Measurements from ENCODE around the gene BCL2.

Gene BCL2

GRCh38 chr18:63299837-63300745 lies 19.5 kb downstream of the BCL2 start:
- H3K27ac ChIP-seq: no peak overlapping the region
- no peak for DNase-seq (ENCODE audit: low read depth, low spot score)
- H3K9ac ChIP-seq (ENCODE audit: insufficient read length): no peak overlapping the region
- no peaks in the 10 kb centered on the region for H3K9me3 ChIP-seq (ENCODE audit: low read depth, low read length)
- H3K4me3 ChIP-seq: no peak overlapping the region
- TF ChIP-seq POLR2AphosphoS5 (IDR thresholded peaks at IDR 0.05; ENCODE audit: borderline replicate concordance, low read depth, low read length): no peak
- TF ChIP-seq EZH2 (IDR thresholded peaks at IDR 0.05): no peak
- no peak for TF ChIP-seq FOXP2 (optimal IDR thresholded peaks at IDR 0.05; ENCODE audit: control extremely low read depth, extremely low read length, insufficient read depth)
- no peaks in the 10 kb centered on the region for H3K36me3 ChIP-seq (ENCODE audit: insufficient read depth, low read length)

GRCh38 chr18:63298400-63299365 lies 20.9 kb downstream of the BCL2 start:
- TF ChIP-seq EZH2 (IDR thresholded peaks at IDR 0.05) (no peak), POLR2AphosphoS5 (IDR thresholded peaks at IDR 0.05; ENCODE audit: borderline replicate concordance, low read depth, low read length) (no peak), FOXP2 (optimal IDR thresholded peaks at IDR 0.05; ENCODE audit: control extremely low read depth, extremely low read length, insufficient read depth) (no peak)
- DNase-seq (ENCODE audit: low read depth, low spot score): no peak
- H3K9me3 ChIP-seq (ENCODE audit: low read depth, low read length): no peaks in the 10 kb centered on the region
- no peaks in the 10 kb centered on the region for H3K36me3 ChIP-seq (ENCODE audit: insufficient read depth, low read length)
- H3K4me3 ChIP-seq: no peak overlapping the region
- no peak overlapping the region for H3K9ac ChIP-seq (ENCODE audit: insufficient read length)
- H3K27ac ChIP-seq: no peak overlapping the region

- Histone ChIP-seq H3K9me3 (ENCODE audit: low read depth, low read length) (no peaks in the 10 kb centered on the region), H3K36me3 (ENCODE audit: insufficient read depth, low read length) (no peaks in the 10 kb centered on the region), H3K27ac (no peak overlapping the region), H3K9ac (ENCODE audit: insufficient read length) (no peak overlapping the region), H3K4me3 (no peak overlapping the region)
- no peak for TF ChIP-seq POLR2AphosphoS5 (IDR thresholded peaks at IDR 0.05; ENCODE audit: borderline replicate concordance, low read depth, low read length)
- TF ChIP-seq EZH2 (IDR thresholded peaks at IDR 0.05): no peak
- no peak for DNase-seq (ENCODE audit: low read depth, low spot score)
Measured at GRCh38 chr18:63297687-63298399, 21.7 kb downstream of the BCL2 start.

- DNase-seq (ENCODE audit: low read depth, low spot score): no peak
- H3K27ac ChIP-seq: no peak overlapping the region
- H3K4me3 ChIP-seq: no peak overlapping the region
- H3K9ac ChIP-seq (ENCODE audit: insufficient read length): no peak overlapping the region
- no peaks in the 10 kb centered on the region for H3K36me3 ChIP-seq (ENCODE audit: insufficient read depth, low read length)
- no peaks in the 10 kb centered on the region for H3K9me3 ChIP-seq (ENCODE audit: low read depth, low read length)
- TF ChIP-seq FOXP2 (optimal IDR thresholded peaks at IDR 0.05; ENCODE audit: control extremely low read depth, extremely low read length, insufficient read depth): no peak
- no peak for TF ChIP-seq EZH2 (IDR thresholded peaks at IDR 0.05)
- no peak for TF ChIP-seq POLR2AphosphoS5 (IDR thresholded peaks at IDR 0.05; ENCODE audit: borderline replicate concordance, low read depth, low read length)
Measured at GRCh38 chr18:63293935-63294334, 25.6 kb downstream of the BCL2 start.

GRCh38 chr18:63292831-63293683 lies 26.5 kb downstream of the BCL2 start:
- Histone ChIP-seq H3K9me3 (ENCODE audit: low read depth, low read length) (no peaks in the 10 kb centered on the region), H3K36me3 (ENCODE audit: insufficient read depth, low read length) (no peaks in the 10 kb centered on the region), H3K27ac (no peak overlapping the region), H3K4me3 (no peak overlapping the region), H3K9ac (ENCODE audit: insufficient read length) (no peak overlapping the region)
- TF ChIP-seq FOXP2 (optimal IDR thresholded peaks at IDR 0.05; ENCODE audit: control extremely low read depth, extremely low read length, insufficient read depth) (no peak), POLR2AphosphoS5 (IDR thresholded peaks at IDR 0.05; ENCODE audit: borderline replicate concordance, low read depth, low read length) (no peak), EZH2 (IDR thresholded peaks at IDR 0.05) (no peak)
- no peak for DNase-seq (ENCODE audit: low read depth, low spot score)

- H3K9me3 ChIP-seq (ENCODE audit: low read depth, low read length): no peaks in the 10 kb centered on the region
- H3K27ac ChIP-seq: no peak overlapping the region
- no peak for TF ChIP-seq FOXP2 (optimal IDR thresholded peaks at IDR 0.05; ENCODE audit: control extremely low read depth, extremely low read length, insufficient read depth)
- no peak for TF ChIP-seq EZH2 (IDR thresholded peaks at IDR 0.05)
- no peak for TF ChIP-seq POLR2AphosphoS5 (IDR thresholded peaks at IDR 0.05; ENCODE audit: borderline replicate concordance, low read depth, low read length)
- no peaks in the 10 kb centered on the region for H3K36me3 ChIP-seq (ENCODE audit: insufficient read depth, low read length)
- no peak overlapping the region for H3K4me3 ChIP-seq
- no peak for DNase-seq (ENCODE audit: low read depth, low spot score)
- H3K9ac ChIP-seq (ENCODE audit: insufficient read length): no peak overlapping the region
Measured at GRCh38 chr18:63291278-63291677, 28.3 kb downstream of the BCL2 start.

GRCh38 chr18:63290821-63291200 lies 28.8 kb downstream of the BCL2 start:
- Histone ChIP-seq H3K9me3 (ENCODE audit: low read depth, low read length) (no peaks in the 10 kb centered on the region), H3K4me3 (no peak overlapping the region), H3K27ac (no peak overlapping the region), H3K9ac (ENCODE audit: insufficient read length) (no peak overlapping the region), H3K36me3 (ENCODE audit: insufficient read depth, low read length) (no peaks in the 10 kb centered on the region)
- TF ChIP-seq POLR2AphosphoS5 (IDR thresholded peaks at IDR 0.05; ENCODE audit: borderline replicate concordance, low read depth, low read length) (no peak), EZH2 (IDR thresholded peaks at IDR 0.05) (no peak), FOXP2 (optimal IDR thresholded peaks at IDR 0.05; ENCODE audit: control extremely low read depth, extremely low read length, insufficient read depth) (no peak)
- DNase-seq (ENCODE audit: low read depth, low spot score): no peak

Measured in SK-N-MC (cell line).